ENCODE data around the gene ATP1A3.

The ATP1A3 gene

GRCh38 chr19:41988947-41989346 is 5.1 kb downstream of the ATP1A3 start:
- Histone ChIP-seq H3K27me3 (ENCODE audit: control insufficient read depth, insufficient read depth, low read length) (no peaks in the 10 kb centered on the region), H3K79me2 (no peaks in the 10 kb centered on the region), H2AFZ (no peak overlapping the region), H3K27ac (no peak overlapping the region), H3K9me3 (ENCODE audit: control insufficient read depth, low read length) (no peaks in the 10 kb centered on the region), H3K4me3 (ENCODE audit: low read depth, low read length) (no peak overlapping the region), H3K36me3 (ENCODE audit: control insufficient read depth, insufficient read depth, low read length) (no peaks in the 10 kb centered on the region), H3K9ac (no peak overlapping the region), H3K4me2 (ENCODE audit: low read length) (no peak overlapping the region), H3K4me1 (peaks cover 7% of the 10 kb centered on the region)
- no peak for TF ChIP-seq CTCF (IDR thresholded peaks at IDR 0.05)

GRCh38 chr19:41987141-41987860 is 6.7 kb downstream of the ATP1A3 start:
- Histone ChIP-seq H3K27ac (no peak overlapping the region), H3K4me1 (peaks cover 7% of the 10 kb centered on the region), H3K79me2 (no peaks in the 10 kb centered on the region), H3K27me3 (ENCODE audit: control insufficient read depth, insufficient read depth, low read length) (no peaks in the 10 kb centered on the region), H3K9ac (no peak overlapping the region), H2AFZ (no peak overlapping the region), H3K36me3 (ENCODE audit: control insufficient read depth, insufficient read depth, low read length) (no peaks in the 10 kb centered on the region), H3K4me3 (ENCODE audit: low read depth, low read length) (no peak overlapping the region), H3K4me2 (ENCODE audit: low read length) (no peak overlapping the region), H3K9me3 (ENCODE audit: control insufficient read depth, low read length) (no peaks in the 10 kb centered on the region)
- no peak for TF ChIP-seq CTCF (IDR thresholded peaks at IDR 0.05)

GRCh38 chr19:41984961-41985360 is 9.1 kb downstream of the ATP1A3 start:
- Histone ChIP-seq H3K9me3 (ENCODE audit: control insufficient read depth, low read length) (no peaks in the 10 kb centered on the region), H3K4me1 (no peaks in the 10 kb centered on the region), H3K9ac (no peak overlapping the region), H3K4me2 (ENCODE audit: low read length) (no peak overlapping the region), H3K79me2 (no peaks in the 10 kb centered on the region), H3K27ac (no peak overlapping the region), H2AFZ (no peak overlapping the region), H3K27me3 (ENCODE audit: control insufficient read depth, insufficient read depth, low read length) (no peaks in the 10 kb centered on the region), H3K36me3 (ENCODE audit: control insufficient read depth, insufficient read depth, low read length) (no peaks in the 10 kb centered on the region), H3K4me3 (ENCODE audit: low read depth, low read length) (no peak overlapping the region)
- no peak for TF ChIP-seq CTCF (IDR thresholded peaks at IDR 0.05)

GRCh38 chr19:41981724-41982123 is 12.3 kb downstream of the ATP1A3 start:
- H3K27me3 ChIP-seq (ENCODE audit: control insufficient read depth, insufficient read depth, low read length) = no peaks in the 10 kb centered on the region
- H3K4me1 ChIP-seq = no peaks in the 10 kb centered on the region
- no peaks in the 10 kb centered on the region for H3K79me2 ChIP-seq
- H3K36me3 ChIP-seq (ENCODE audit: control insufficient read depth, insufficient read depth, low read length) = no peaks in the 10 kb centered on the region
- no peak overlapping the region for H2AFZ ChIP-seq
- no peaks in the 10 kb centered on the region for H3K9me3 ChIP-seq (ENCODE audit: control insufficient read depth, low read length)
- TF ChIP-seq CTCF (IDR thresholded peaks at IDR 0.05) = no peak
- no peak overlapping the region for H3K4me3 ChIP-seq (ENCODE audit: low read depth, low read length)
- no peak overlapping the region for H3K9ac ChIP-seq
- no peak overlapping the region for H3K27ac ChIP-seq
- H3K4me2 ChIP-seq (ENCODE audit: low read length) = no peak overlapping the region

GRCh38 chr19:41978470-41978869 is 15.6 kb downstream of the ATP1A3 start:
- H3K4me1 ChIP-seq = no peaks in the 10 kb centered on the region
- no peak overlapping the region for H2AFZ ChIP-seq
- no peaks in the 10 kb centered on the region for H3K36me3 ChIP-seq (ENCODE audit: control insufficient read depth, insufficient read depth, low read length)
- no peak overlapping the region for H3K4me2 ChIP-seq (ENCODE audit: low read length)
- no peaks in the 10 kb centered on the region for H3K27me3 ChIP-seq (ENCODE audit: control insufficient read depth, insufficient read depth, low read length)
- H3K27ac ChIP-seq = no peak overlapping the region
- no peak overlapping the region for H3K9ac ChIP-seq
- H3K79me2 ChIP-seq = no peaks in the 10 kb centered on the region
- TF ChIP-seq CTCF (IDR thresholded peaks at IDR 0.05) = no peak
- H3K9me3 ChIP-seq (ENCODE audit: control insufficient read depth, low read length) = no peaks in the 10 kb centered on the region
- H3K4me3 ChIP-seq (ENCODE audit: low read depth, low read length) = no peak overlapping the region

Measured in parathyroid adenoma (tissue), 2 donors.